ENCODE data around the gene C2orf49. TPM values are rescaled to one million over a fixed set of nuclear protein-coding genes. Genes with fewer than 3 reads are reported as not detected.
A peak's percentile ranks its signal among the peaks of the same experiment; 100 is the strongest.

C2orf49 gene
- total and polyA plus RNA-seq, 3 experiments from 2014 or later: 8.4 to 20.0 (median 19.4) TPM

GRCh38 chr2:105390454-105390853, 53.1 kb downstream of the C2orf49 start:
- CTCF ChIA-PET: interaction anchor here (1.7 kb wide), 1 partner anchor 8 kb away, joined by 7 read pairs; the partner anchor contains the start of gene FHL2
- POLR2A ChIA-PET: no interaction called here
- no peak overlapping the region for H3K4me3 ChIP-seq (ENCODE audit: low read length)
- H3K27ac Mint-ChIP-seq: no peak overlapping the region
- H3K36me3 Mint-ChIP-seq: no peaks in the 10 kb centered on the region
- H3K36me3 ChIP-seq (ENCODE audit: insufficient read depth, low read length): no peaks in the 10 kb centered on the region
- no peaks in the 10 kb centered on the region for H3K4me1 ChIP-seq (ENCODE audit: insufficient read depth, low read length)
- H3K9me3 Mint-ChIP-seq: no peaks in the 10 kb centered on the region
- peaks cover 2 to 6% of the 10 kb centered on the region in 2 donors for H3K27me3 Mint-ChIP-seq
- no peak for DNase-seq
- H3K4me1 Mint-ChIP-seq: no peaks in the 10 kb centered on the region
- H3K27me3 ChIP-seq (ENCODE audit: insufficient read depth, low read length, poor library complexity, severe bottlenecking): no peaks in the 10 kb centered on the region
- no peaks in the 10 kb centered on the region for H3K9me3 ChIP-seq (ENCODE audit: low read length)
- no peak overlapping the region for H3K4me3 Mint-ChIP-seq
- H3K27ac ChIP-seq (ENCODE audit: low read depth, low read length): no peak overlapping the region

GRCh38 chr2:105391058-105391627, 53.8 kb downstream of the C2orf49 start:
- H3K4me3 Mint-ChIP-seq: no peak overlapping the region
- CTCF ChIA-PET: no interaction called here
- no peaks in the 10 kb centered on the region for H3K4me1 Mint-ChIP-seq

GRCh38 chr2:105391763-105392662, 54.7 kb downstream of the C2orf49 start:
- Histone ChIP-seq H3K27me3 (ENCODE audit: insufficient read depth, low read length, poor library complexity, severe bottlenecking) (no peaks in the 10 kb centered on the region), H3K4me1 (ENCODE audit: insufficient read depth, low read length) (no peaks in the 10 kb centered on the region), H3K4me3 (ENCODE audit: low read length) (no peak overlapping the region), H3K27ac (ENCODE audit: low read depth, low read length) (no peak overlapping the region), H3K36me3 (ENCODE audit: insufficient read depth, low read length) (no peaks in the 10 kb centered on the region), H3K9me3 (ENCODE audit: low read length) (no peaks in the 10 kb centered on the region)
- Mint-ChIP-seq H3K4me1 (no peaks in the 10 kb centered on the region), H3K4me3 (no peak overlapping the region), H3K36me3 (no peaks in the 10 kb centered on the region), H3K27me3 (peaks cover 8 to 14% of the 10 kb centered on the region in 2 donors), H3K27ac (peak overlapping the region in 1 of 8 donors; percentile 45), H3K9me3 (no peaks in the 10 kb centered on the region)
- POLR2A ChIA-PET: no interaction called here
- CTCF ChIA-PET: interaction anchor here (0.6 to 0.9 kb wide), 2 partner anchors 57 to 1191 kb away, joined by 3 to 4 read pairs; no protein-coding TSS in a partner anchor
- DNase-seq: no peak

More at GRCh38 chr2:105391058-105391627, 53.8 kb downstream of the C2orf49 start:
- DNase-seq: no peak
- POLR2A ChIA-PET: no interaction called here
- Histone ChIP-seq H3K9me3 (ENCODE audit: low read length) (no peaks in the 10 kb centered on the region), H3K27me3 (ENCODE audit: insufficient read depth, low read length, poor library complexity, severe bottlenecking) (no peaks in the 10 kb centered on the region), H3K36me3 (ENCODE audit: insufficient read depth, low read length) (no peaks in the 10 kb centered on the region), H3K4me3 (ENCODE audit: low read length) (no peak overlapping the region), H3K27ac (ENCODE audit: low read depth, low read length) (no peak overlapping the region), H3K4me1 (ENCODE audit: insufficient read depth, low read length) (no peaks in the 10 kb centered on the region)
- Mint-ChIP-seq H3K27ac (no peak overlapping the region), H3K36me3 (no peaks in the 10 kb centered on the region), H3K27me3 (peaks cover 8 to 9% of the 10 kb centered on the region in 2 donors), H3K9me3 (no peaks in the 10 kb centered on the region)

- peaks cover 9 to 24% of the 10 kb centered on the region in 2 donors for H3K27me3 Mint-ChIP-seq
- no peak overlapping the region for H3K27ac Mint-ChIP-seq
- peaks cover 3 to 5% (median 4%) of the 10 kb centered on the region in 3 donors for H3K4me1 Mint-ChIP-seq
- H3K36me3 Mint-ChIP-seq: no peaks in the 10 kb centered on the region
- ChIA-PET CTCF (no interaction called here), POLR2A (no interaction called here)
- no peaks in the 10 kb centered on the region for H3K36me3 ChIP-seq (ENCODE audit: insufficient read depth, low read length)
- no peak for DNase-seq
- H3K27ac ChIP-seq (ENCODE audit: low read depth, low read length): no peak overlapping the region
- peaks cover 6% of the 10 kb centered on the region for H3K4me1 ChIP-seq (ENCODE audit: insufficient read depth, low read length)
- no peaks in the 10 kb centered on the region for H3K9me3 ChIP-seq (ENCODE audit: low read length)
- no peak overlapping the region for H3K4me3 Mint-ChIP-seq
- no peaks in the 10 kb centered on the region for H3K9me3 Mint-ChIP-seq
- H3K4me3 ChIP-seq (ENCODE audit: low read length): no peak overlapping the region
- H3K27me3 ChIP-seq (ENCODE audit: insufficient read depth, low read length, poor library complexity, severe bottlenecking): no peaks in the 10 kb centered on the region
Measured at GRCh38 chr2:105393373-105394055, 56.2 kb downstream of the C2orf49 start.

GRCh38 chr2:105394951-105395611, 57.7 kb downstream of the C2orf49 start:
- no peaks in the 10 kb centered on the region for H3K36me3 ChIP-seq (ENCODE audit: insufficient read depth, low read length)
- H3K27me3 ChIP-seq (ENCODE audit: insufficient read depth, low read length, poor library complexity, severe bottlenecking): peaks cover 6% of the 10 kb centered on the region
- H3K4me1 ChIP-seq (ENCODE audit: insufficient read depth, low read length): peaks cover 12% of the 10 kb centered on the region
- H3K27me3 Mint-ChIP-seq: peaks cover 11 to 33% of the 10 kb centered on the region in 2 donors
- DNase-seq: no peak
- no peaks in the 10 kb centered on the region for H3K9me3 ChIP-seq (ENCODE audit: low read length)
- H3K36me3 Mint-ChIP-seq: no peaks in the 10 kb centered on the region
- POLR2A ChIA-PET: no interaction called here
- H3K4me1 Mint-ChIP-seq: peaks cover 4 to 8% (median 5%) of the 10 kb centered on the region in 3 donors
- no peak overlapping the region for H3K4me3 Mint-ChIP-seq
- H3K9me3 Mint-ChIP-seq: no peaks in the 10 kb centered on the region
- CTCF ChIA-PET: no interaction called here
- no peak overlapping the region for H3K27ac Mint-ChIP-seq
- no peak overlapping the region for H3K4me3 ChIP-seq (ENCODE audit: low read length)
- H3K27ac ChIP-seq (ENCODE audit: low read depth, low read length): no peak overlapping the region

GRCh38 chr2:105395691-105396090, 58.4 kb downstream of the C2orf49 start:
- ChIA-PET CTCF (no interaction called here), POLR2A (no interaction called here)
- DNase-seq: no peak
- H3K4me3 ChIP-seq (ENCODE audit: low read length): no peak overlapping the region
- no peak overlapping the region for H3K27ac ChIP-seq (ENCODE audit: low read depth, low read length)
- peaks cover 11 to 38% of the 10 kb centered on the region in 2 donors for H3K27me3 Mint-ChIP-seq
- peaks cover 12% of the 10 kb centered on the region for H3K4me1 ChIP-seq (ENCODE audit: insufficient read depth, low read length)
- peaks cover 4 to 8% (median 5%) of the 10 kb centered on the region in 3 donors for H3K4me1 Mint-ChIP-seq
- no peaks in the 10 kb centered on the region for H3K9me3 Mint-ChIP-seq
- H3K36me3 ChIP-seq (ENCODE audit: insufficient read depth, low read length): no peaks in the 10 kb centered on the region
- no peaks in the 10 kb centered on the region for H3K36me3 Mint-ChIP-seq
- H3K27me3 ChIP-seq (ENCODE audit: insufficient read depth, low read length, poor library complexity, severe bottlenecking): peaks cover 6% of the 10 kb centered on the region
- no peaks in the 10 kb centered on the region for H3K9me3 ChIP-seq (ENCODE audit: low read length)
- H3K27ac Mint-ChIP-seq: no peak overlapping the region
- peak overlapping the region in 1 of 7 donors; percentile 8 for H3K4me3 Mint-ChIP-seq

- peaks cover 4 to 8% (median 5%) of the 10 kb centered on the region in 3 donors for H3K4me1 Mint-ChIP-seq
- H3K27ac ChIP-seq (ENCODE audit: low read depth, low read length): no peak overlapping the region
- POLR2A ChIA-PET: no interaction called here
- no peaks in the 10 kb centered on the region for H3K36me3 ChIP-seq (ENCODE audit: insufficient read depth, low read length)
- H3K36me3 Mint-ChIP-seq: no peaks in the 10 kb centered on the region
- no peak overlapping the region for H3K4me3 ChIP-seq (ENCODE audit: low read length)
- no peaks in the 10 kb centered on the region for H3K9me3 ChIP-seq (ENCODE audit: low read length)
- peak overlapping the region in 1 of 7 donors; percentile 8 for H3K4me3 Mint-ChIP-seq
- DNase-seq: no peak
- H3K4me1 ChIP-seq (ENCODE audit: insufficient read depth, low read length): peaks cover 12% of the 10 kb centered on the region
- peaks cover 11 to 38% of the 10 kb centered on the region in 2 donors for H3K27me3 Mint-ChIP-seq
- peak overlapping the region in 1 of 8 donors; percentile 5 for H3K27ac Mint-ChIP-seq
- CTCF ChIA-PET: no interaction called here
- no peaks in the 10 kb centered on the region for H3K9me3 Mint-ChIP-seq
- H3K27me3 ChIP-seq (ENCODE audit: insufficient read depth, low read length, poor library complexity, severe bottlenecking): peaks cover 6% of the 10 kb centered on the region
Measured at GRCh38 chr2:105396254-105397024, 59.1 kb downstream of the C2orf49 start.

Measured in CD8-positive, alpha-beta memory T cell (primary cell).